HL-60 (cell line): ENCODE results near the gene RYR2.

ENCODE experiments used
- DNase-seq, 2 experiments: peaks; one replicate each; pipeline ENCODE4 v3.0.0-alpha.2; 2010 to 2020; ENCODE audit warnings: low read depth in 1 of 2, low spot score in 1 of 2
- H3K27ac ChIP-seq: fragments of 250-450 bp; sonication (Bioruptor Pico); replicated peaks from 2 replicates; pipeline ENCODE4 v1.5.1; 2020; ENCODE audit warnings: mild to moderate bottlenecking, moderate library complexity
- H3K27me3 ChIP-seq: fragments of 250-450 bp; sonication (Bioruptor Pico); 2 replicates; pipeline ENCODE4 v1.5.1; 2021; ENCODE audit warnings: mild to moderate bottlenecking, moderate library complexity; ENCODE audit not compliant: insufficient read depth, poor library complexity, severe bottlenecking
- H3K4me3 ChIP-seq: replicated peaks from 2 replicates; pipeline ENCODE4 v1.5.1; 2011; ENCODE audit warnings: mild to moderate bottlenecking, control low read depth, low read length; ENCODE audit not compliant: insufficient read depth
- GABPA ChIP-seq: IDR thresholded peaks from 2 replicates; pipeline ENCODE4 v1.6.1; 2012; ENCODE audit warnings: low read depth
- POLR2AphosphoS5 ChIP-seq: IDR thresholded peaks from 2 replicates; pipeline ENCODE4 v1.6.1; 2012; ENCODE audit warnings: low read depth
- REST ChIP-seq: IDR thresholded peaks from 2 replicates; pipeline ENCODE4 v1.6.1; 2012; ENCODE audit warnings: low read depth; ENCODE audit not compliant: insufficient replicate concordance
- SPI1 ChIP-seq: IDR thresholded peaks from 2 replicates; pipeline ENCODE4 v1.6.1; 2012; ENCODE audit warnings: low read depth, mild to moderate bottlenecking, borderline replicate concordance
- TF ChIP-seq, protein P1 (sequence below): IDR thresholded peaks from one replicate; pipeline ENCODE4 v1.5.1; 2011; ENCODE audit warnings: low read length, control low read depth, inconsistent platforms; ENCODE audit not compliant: insufficient read depth

The RYR2 gene

GRCh38 chr1:237204841-237205240 lies 162.9 kb downstream of the RYR2 start:
- H3K27ac ChIP-seq, result no peak overlapping the region
- no peak overlapping the region for H3K4me3 ChIP-seq
- TF ChIP-seq GABPA (no peak), REST (no peak), POLR2AphosphoS5 (no peak), SPI1 (no peak)
- TF ChIP-seq, protein P1, sequence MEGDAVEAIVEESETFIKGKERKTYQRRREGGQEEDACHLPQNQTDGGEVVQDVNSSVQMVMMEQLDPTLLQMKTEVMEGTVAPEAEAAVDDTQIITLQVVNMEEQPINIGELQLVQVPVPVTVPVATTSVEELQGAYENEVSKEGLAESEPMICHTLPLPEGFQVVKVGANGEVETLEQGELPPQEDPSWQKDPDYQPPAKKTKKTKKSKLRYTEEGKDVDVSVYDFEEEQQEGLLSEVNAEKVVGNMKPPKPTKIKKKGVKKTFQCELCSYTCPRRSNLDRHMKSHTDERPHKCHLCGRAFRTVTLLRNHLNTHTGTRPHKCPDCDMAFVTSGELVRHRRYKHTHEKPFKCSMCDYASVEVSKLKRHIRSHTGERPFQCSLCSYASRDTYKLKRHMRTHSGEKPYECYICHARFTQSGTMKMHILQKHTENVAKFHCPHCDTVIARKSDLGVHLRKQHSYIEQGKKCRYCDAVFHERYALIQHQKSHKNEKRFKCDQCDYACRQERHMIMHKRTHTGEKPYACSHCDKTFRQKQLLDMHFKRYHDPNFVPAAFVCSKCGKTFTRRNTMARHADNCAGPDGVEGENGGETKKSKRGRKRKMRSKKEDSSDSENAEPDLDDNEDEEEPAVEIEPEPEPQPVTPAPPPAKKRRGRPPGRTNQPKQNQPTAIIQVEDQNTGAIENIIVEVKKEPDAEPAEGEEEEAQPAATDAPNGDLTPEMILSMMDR, result no peak
- DNase-seq, result no peak
- no peaks in the 10 kb centered on the region for H3K27me3 ChIP-seq

GRCh38 chr1:237205400-237206064 lies 163.5 kb downstream of the RYR2 start:
- Histone ChIP-seq H3K4me3 (no peak overlapping the region), H3K27ac (no peak overlapping the region), H3K27me3 (no peaks in the 10 kb centered on the region)
- DNase-seq, result no peak
- TF ChIP-seq POLR2AphosphoS5 (no peak), REST (no peak), SPI1 (no peak), GABPA (no peak)
- TF ChIP-seq, protein P1, result no peak

GRCh38 chr1:237206065-237206414 lies 164.1 kb downstream of the RYR2 start:
- no peak for DNase-seq
- no peak overlapping the region for H3K4me3 ChIP-seq
- TF ChIP-seq GABPA (no peak), REST (no peak), POLR2AphosphoS5 (no peak), SPI1 (no peak)
- TF ChIP-seq, protein P1, result no peak
- H3K27ac ChIP-seq, result no peak overlapping the region
- no peaks in the 10 kb centered on the region for H3K27me3 ChIP-seq
